HepG2 (cell line): ENCODE data around the gene UBE2I. TPM values are rescaled to one million over a fixed set of nuclear protein-coding genes. Genes with fewer than 3 reads are reported as not detected.
A peak's percentile ranks its signal among the peaks of the same experiment; 100 is the strongest.

Experiments used
- AGO2 ChIP-seq: fragments of 200-400 bp; formaldehyde crosslinking; optimal IDR thresholded peaks from 2 replicates; pipeline ENCODE3; 2017; ENCODE audit warnings: mild to moderate bottlenecking, low read depth, low read length, moderate library complexity
- ARID5B ChIP-seq: IDR thresholded peaks from 2 replicates; pipeline ENCODE4 v1.4.0; 2020; ENCODE audit warnings: mild to moderate bottlenecking, missing genetic modification reagents
- KAT2B ChIP-seq: fragments of 150-350 bp; IDR thresholded peaks from 2 replicates; pipeline ENCODE4 v1.6.1; 2014; ENCODE audit warnings: low read depth, low read length, borderline replicate concordance
- MLLT10 ChIP-seq: sonication (generic); formaldehyde crosslinking; IDR thresholded peaks from 2 replicates; pipeline ENCODE4 v1.4.0; 2020; ENCODE audit warnings: missing genetic modification reagents
- NFKB2 ChIP-seq: sonication (generic); formaldehyde crosslinking; IDR thresholded peaks from 2 replicates; pipeline ENCODE4 v1.4.0; 2020; ENCODE audit warnings: missing genetic modification reagents, borderline replicate concordance
- RBM22 ChIP-seq: fragments of 200-400 bp; formaldehyde crosslinking; optimal IDR thresholded peaks from 2 replicates; pipeline ENCODE3; 2017; ENCODE audit warnings: mild to moderate bottlenecking, low read length, moderate library complexity
- TCF7 ChIP-seq: sonication (generic); IDR thresholded peaks from 2 replicates; pipeline ENCODE4 v1.6.1; 2016; ENCODE audit warnings: antibody characterized with exemption, low read depth
- ZNF275 ChIP-seq: sonication (generic); formaldehyde crosslinking; IDR thresholded peaks from 2 replicates; pipeline ENCODE4 v1.8.0; 2022; ENCODE audit warnings: missing genetic modification reagents, mild to moderate bottlenecking, inconsistent platforms, borderline replicate concordance
- ZNF414 ChIP-seq: sonication (generic); formaldehyde crosslinking; IDR thresholded peaks from 2 replicates; pipeline ENCODE4 v1.5.0; 2020; ENCODE audit warnings: missing genetic modification reagents
- ZNF770 ChIP-seq: sonication (generic); formaldehyde crosslinking; IDR thresholded peaks from 2 replicates; pipeline ENCODE4 v1.5.0; 2020; ENCODE audit warnings: mild to moderate bottlenecking, missing genetic modification reagents
- ZNF891 ChIP-seq: sonication (generic); formaldehyde crosslinking; IDR thresholded peaks from 2 replicates; pipeline ENCODE4 v1.5.0; 2020; ENCODE audit warnings: mild to moderate bottlenecking, missing genetic modification reagents
- polyA plus RNA-seq, 8 experiments: library from polyadenylated mRNA; depleted of rRNA in 3 of 8; stranded (reverse) in 7 of 8; unstranded in 1 of 8; fragments of >200 nt; fragmentation: Illumina TruSeq in 4 of 8; extraction: Trizol in 4 of 8; gene quantifications; 2 replicates each; pipeline versions ENCODE4 v1.2.1 to v1.2.3, GENCODE V29; 2011 to 2016; ENCODE audit warnings: low read depth in 4 of 8, missing spikeins in 1 of 8, mixed read lengths in 1 of 8; ENCODE audit not compliant: insufficient read depth in 1 of 8
- total RNA-seq, 5 experiments: library from RNA; depleted of rRNA; stranded (reverse); fragments of >200 nt; fragmentation: Illumina TruSeq; extraction: Trizol; gene quantifications; 2 replicates each; pipeline ENCODE4 v1.2.3, GENCODE V29; 2016; ENCODE audit warnings: low read depth in 1 of 5

The UBE2I gene
- total and polyA plus RNA-seq, 2 of the 13 experiments (the other 11 are each of a cell fraction or from before 2014, with no cell fraction given) = 75.8 to 98.9 TPM

- TF ChIP-seq ARID5B (CRISPR knock-in tag) (no peak), ZNF275 (no peak), TCF7 (no peak), ZNF770 (peak; percentile 58; the same call in 1 of the 2 replicates), ZNF414 (CRISPR knock-in tag) (no peak), AGO2 (peak; percentile 69), RBM22 (peak; percentile 35), ZNF891 (CRISPR knock-in tag) (0 out of 2 replicates have a peak, but pooled peaks have one; percentile 20), NFKB2 (0 out of 2 replicates have a peak, but pooled peaks have one; percentile 19), KAT2B (no peak), MLLT10 (no peak)
These were observed 54.1 kb downstream of the UBE2I start (continued) for GRCh38 chr16:1363501-1364041.
